ENCODE measurements around the gene TBC1D1. TPM values are rescaled to one million over a fixed set of nuclear protein-coding genes. Genes with fewer than 3 reads are reported as not detected.

The TBC1D1 gene
- total RNA-seq, 4 donors from 2014 or later = 206 to 258 (median 221) TPM

GRCh38 chr4:37905533-37906169 lies 14.8 kb downstream of the TBC1D1 start:
- Histone ChIP-seq H3K27me3 (no peaks in the 10 kb centered on the region), H3K27ac (replicated peaks in 1 of 4) (peak overlapping the region in 1 of 4 donors; percentile 17), H3K36me3 (peaks cover 0 to 7% (median 3%) of the 10 kb centered on the region in 4 donors), H3K4me1 (peaks cover 23 to 75% (median 48%) of the 10 kb centered on the region in 4 donors), H3K9me3 (no peaks in the 10 kb centered on the region), H3K4me3 (no peak overlapping the region)
- no peak for DNase-seq (ENCODE audit: extremely low spot score)
- intact Hi-C loops (cut with DNase I) = no loop called here
- 75% methylated on average over 7 of the region's 7 CpGs for WGBS
- TF ChIP-seq, protein P1, sequence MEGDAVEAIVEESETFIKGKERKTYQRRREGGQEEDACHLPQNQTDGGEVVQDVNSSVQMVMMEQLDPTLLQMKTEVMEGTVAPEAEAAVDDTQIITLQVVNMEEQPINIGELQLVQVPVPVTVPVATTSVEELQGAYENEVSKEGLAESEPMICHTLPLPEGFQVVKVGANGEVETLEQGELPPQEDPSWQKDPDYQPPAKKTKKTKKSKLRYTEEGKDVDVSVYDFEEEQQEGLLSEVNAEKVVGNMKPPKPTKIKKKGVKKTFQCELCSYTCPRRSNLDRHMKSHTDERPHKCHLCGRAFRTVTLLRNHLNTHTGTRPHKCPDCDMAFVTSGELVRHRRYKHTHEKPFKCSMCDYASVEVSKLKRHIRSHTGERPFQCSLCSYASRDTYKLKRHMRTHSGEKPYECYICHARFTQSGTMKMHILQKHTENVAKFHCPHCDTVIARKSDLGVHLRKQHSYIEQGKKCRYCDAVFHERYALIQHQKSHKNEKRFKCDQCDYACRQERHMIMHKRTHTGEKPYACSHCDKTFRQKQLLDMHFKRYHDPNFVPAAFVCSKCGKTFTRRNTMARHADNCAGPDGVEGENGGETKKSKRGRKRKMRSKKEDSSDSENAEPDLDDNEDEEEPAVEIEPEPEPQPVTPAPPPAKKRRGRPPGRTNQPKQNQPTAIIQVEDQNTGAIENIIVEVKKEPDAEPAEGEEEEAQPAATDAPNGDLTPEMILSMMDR (IDR thresholded peaks at IDR 0.05) = no peak
- no peak for TF ChIP-seq POLR2A (IDR thresholded peaks at IDR 0.05; ENCODE audit: low read depth)
- no peak for TF ChIP-seq POLR2AphosphoS5 (IDR thresholded peaks at IDR 0.05)
- TF ChIP-seq EP300 (IDR thresholded peaks at IDR 0.05) = no peak

GRCh38 chr4:37908488-37909331 lies 17.8 kb downstream of the TBC1D1 start:
- no peaks in the 10 kb centered on the region for H3K27me3 ChIP-seq
- peaks cover 21 to 60% (median 39%) of the 10 kb centered on the region in 4 donors for H3K4me1 ChIP-seq
- peak overlapping the region; percentile 4 to 36 (median 32) for H3K4me3 ChIP-seq
- H3K36me3 ChIP-seq = no peaks in the 10 kb centered on the region
- DNase-seq (ENCODE audit: extremely low spot score) = no peak
- intact Hi-C loops (cut with DNase I) = no loop called here
- 52% methylated on average over 19 of the region's 21 CpGs for WGBS
- peak overlapping the region; percentile 73 to 84 (median 76) for H3K27ac ChIP-seq (replicated peaks in 1 of 4)
- TF ChIP-seq POLR2AphosphoS5 (IDR thresholded peaks at IDR 0.05) (peak in 1 of 2 donors; percentile 55), POLR2A (IDR thresholded peaks at IDR 0.05; ENCODE audit: low read depth) (no peak)
- TF ChIP-seq, protein P1 (IDR thresholded peaks at IDR 0.05) = no peak
- no peaks in the 10 kb centered on the region for H3K9me3 ChIP-seq

DNA sequence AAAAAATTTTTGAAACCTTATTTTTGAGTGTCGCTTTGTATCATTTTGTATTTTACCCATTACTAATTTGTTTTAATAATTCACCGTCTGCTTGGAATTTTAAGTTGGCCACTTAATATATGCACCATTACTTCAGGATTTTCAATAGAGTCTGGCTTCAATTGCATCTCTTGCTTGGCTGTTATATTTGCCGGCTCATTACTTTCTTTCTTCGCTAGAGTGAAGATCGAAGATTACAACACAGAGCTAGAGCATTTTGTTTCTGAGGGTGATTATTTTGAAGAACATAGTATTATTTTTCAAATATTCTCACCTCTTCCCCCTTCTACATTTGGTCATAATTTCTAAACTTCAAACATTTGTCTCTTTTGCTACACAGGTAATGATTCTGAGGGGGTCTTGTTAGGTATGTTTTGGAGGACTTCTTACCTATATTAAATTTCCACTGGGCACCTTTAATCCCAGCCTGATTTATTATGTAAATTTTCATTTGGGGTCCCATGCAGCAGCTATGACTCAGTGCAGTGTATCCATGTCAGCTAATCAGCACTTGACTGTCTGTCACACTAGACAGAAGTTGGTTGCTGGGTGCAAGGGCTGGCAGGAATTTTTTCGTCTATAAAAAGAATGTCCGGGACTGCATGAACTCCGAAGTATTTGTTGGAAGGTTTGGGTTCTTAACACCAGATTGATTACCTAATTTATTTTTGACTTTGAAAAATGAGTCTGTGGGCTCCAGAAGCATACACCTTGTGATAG lies 18.6 kb downstream of the TBC1D1 start:
- intact Hi-C loops (cut with DNase I) = no loop called here
- no peaks in the 10 kb centered on the region for H3K27me3 ChIP-seq
- no peaks in the 10 kb centered on the region for H3K9me3 ChIP-seq
- peak overlapping the region in 1 of 4 donors; percentile 33 for H3K4me3 ChIP-seq
- TF ChIP-seq POLR2A (IDR thresholded peaks at IDR 0.05; ENCODE audit: low read depth) (no peak), EP300 (IDR thresholded peaks at IDR 0.05) (no peak), POLR2AphosphoS5 (IDR thresholded peaks at IDR 0.05) (no peak)
- TF ChIP-seq, protein P1 (IDR thresholded peaks at IDR 0.05) = no peak
- 72% methylated on average over 8 of the region's 8 CpGs for WGBS
- H3K4me1 ChIP-seq = peaks cover 21 to 52% (median 31%) of the 10 kb centered on the region in 4 donors
- DNase-seq (ENCODE audit: extremely low spot score) = no peak
- H3K27ac ChIP-seq (replicated peaks in 1 of 4) = peak overlapping the region; percentile 73 to 84 (median 76)
- no peaks in the 10 kb centered on the region for H3K36me3 ChIP-seq

DNA sequence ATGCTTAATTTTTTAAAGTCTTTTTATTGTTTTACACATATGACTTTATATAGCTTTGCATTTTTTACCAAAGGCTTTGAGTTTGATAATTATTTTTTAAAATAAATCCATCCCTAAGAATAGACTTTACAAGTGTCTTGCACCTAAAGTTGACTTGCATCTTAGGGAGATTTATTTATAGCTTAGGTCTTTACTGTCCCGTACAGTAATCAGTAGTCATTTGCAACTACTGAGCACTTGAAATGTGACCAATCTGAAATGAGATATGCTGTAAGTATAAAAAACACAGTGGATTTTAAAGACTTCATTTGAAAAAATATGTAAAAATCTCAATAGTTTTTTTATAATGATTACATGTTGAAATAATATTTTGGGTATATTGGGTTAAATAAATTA lies 19.2 kb downstream of the TBC1D1 start:
- WGBS = 53% methylated on average over 1 of the region's 1 CpG
- TF ChIP-seq, protein P1 (IDR thresholded peaks at IDR 0.05) = no peak
- TF ChIP-seq POLR2A (IDR thresholded peaks at IDR 0.05; ENCODE audit: low read depth) (no peak), EP300 (IDR thresholded peaks at IDR 0.05) (no peak), POLR2AphosphoS5 (IDR thresholded peaks at IDR 0.05) (no peak)
- no peak for DNase-seq (ENCODE audit: extremely low spot score)
- intact Hi-C loops (cut with DNase I) = no loop called here
- no peaks in the 10 kb centered on the region for H3K27me3 ChIP-seq
- no peaks in the 10 kb centered on the region for H3K9me3 ChIP-seq
- H3K27ac ChIP-seq (replicated peaks in 1 of 4) = no peak overlapping the region
- no peaks in the 10 kb centered on the region for H3K36me3 ChIP-seq
- peaks cover 21 to 46% (median 28%) of the 10 kb centered on the region in 4 donors for H3K4me1 ChIP-seq
- H3K4me3 ChIP-seq = no peak overlapping the region

All from esophagus muscularis mucosa (tissue), 4 donors.